Activated naive CD8-positive, alpha-beta T cell treated with anti-CD3 and anti-CD28 coated beads, Interleukin-2, amount 10 ng/mL, durations not matched to agents 7 days and 5 days (primary cell): ENCODE results near the gene EXOC4. TPM values are rescaled to one million over a fixed set of nuclear protein-coding genes. Genes with fewer than 3 reads are reported as not detected.

Experiments used
- ATAC-seq: fragments of 150-1000 bp; cut with Tn5 transposase; one replicate; pipeline ENCODE4 v1.10.0; 2021; ENCODE audit warnings: low read depth, moderate library complexity
- POLR2A ChIA-PET: fragments of 350-600 bp; sonication (Branson Sonifier 250); formaldehyde crosslinking; loops from one replicate; lab custom pipeline; 2021; ENCODE audit warnings: antibody characterized with exemption; lab: Charles Lee
- DNase-seq: peaks from one replicate; pipeline ENCODE4 v3.0.0; 2021
- H3K27ac Mint-ChIP-seq: one replicate; pipeline ENCODE4 v1.8.0; 2022; ENCODE audit warnings: mild to moderate bottlenecking, mixed read lengths
- H3K27me3 Mint-ChIP-seq: one replicate; pipeline ENCODE4 v1.8.0; 2022; ENCODE audit warnings: mild to moderate bottlenecking, moderate library complexity, mixed read lengths
- H3K36me3 Mint-ChIP-seq: one replicate; pipeline ENCODE4 v1.8.0; 2021; ENCODE audit warnings: mild to moderate bottlenecking, mixed read lengths
- H3K4me1 Mint-ChIP-seq: one replicate; pipeline ENCODE4 v1.8.0; 2021; ENCODE audit warnings: mixed read lengths
- H3K4me3 Mint-ChIP-seq: one replicate; pipeline ENCODE4 v1.8.0; 2022; ENCODE audit warnings: mild to moderate bottlenecking, moderate library complexity, mixed read lengths
- H3K9me3 Mint-ChIP-seq: one replicate; pipeline ENCODE4 v1.8.0; 2021; ENCODE audit warnings: mixed read lengths
- total RNA-seq, 2 experiments: library from RNA; stranded (reverse); gene quantifications; one replicate each; pipeline ENCODE4 v1.2.3, GENCODE V29; 2021

The EXOC4 gene
- total RNA-seq, 2 experiments from 2014 or later, result 73.1 to 73.7 TPM

DNA sequence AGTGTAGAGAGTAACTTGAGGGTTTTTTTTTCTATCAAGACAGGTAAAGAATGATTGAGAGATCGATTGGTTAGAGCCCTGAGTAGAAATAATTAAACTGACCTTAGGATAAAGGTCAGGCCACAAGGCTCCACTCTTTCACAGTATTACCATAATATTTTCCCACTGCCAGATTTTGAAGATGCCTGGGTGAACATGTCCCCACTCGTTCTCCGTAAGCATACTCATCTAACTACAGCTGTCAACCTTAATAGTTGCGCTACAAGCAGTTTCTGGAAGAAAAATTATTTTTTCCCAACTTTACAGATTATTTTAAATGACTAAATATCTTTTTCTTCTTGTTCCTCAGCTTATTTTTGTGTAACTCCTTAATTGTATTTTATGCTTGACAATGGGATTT lies 671.1 kb downstream of the EXOC4 start:
- POLR2A ChIA-PET, result no interaction called here
- no peaks in the 10 kb centered on the region for H3K27me3 Mint-ChIP-seq
- H3K9me3 Mint-ChIP-seq, result peaks cover 13% of the 10 kb centered on the region
- no peak for ATAC-seq
- H3K27ac Mint-ChIP-seq, result no peak overlapping the region
- H3K4me1 Mint-ChIP-seq, result no peaks in the 10 kb centered on the region
- H3K4me3 Mint-ChIP-seq, result no peak overlapping the region
- DNase-seq, result no peak
- peaks cover 25% of the 10 kb centered on the region for H3K36me3 Mint-ChIP-seq

DNA sequence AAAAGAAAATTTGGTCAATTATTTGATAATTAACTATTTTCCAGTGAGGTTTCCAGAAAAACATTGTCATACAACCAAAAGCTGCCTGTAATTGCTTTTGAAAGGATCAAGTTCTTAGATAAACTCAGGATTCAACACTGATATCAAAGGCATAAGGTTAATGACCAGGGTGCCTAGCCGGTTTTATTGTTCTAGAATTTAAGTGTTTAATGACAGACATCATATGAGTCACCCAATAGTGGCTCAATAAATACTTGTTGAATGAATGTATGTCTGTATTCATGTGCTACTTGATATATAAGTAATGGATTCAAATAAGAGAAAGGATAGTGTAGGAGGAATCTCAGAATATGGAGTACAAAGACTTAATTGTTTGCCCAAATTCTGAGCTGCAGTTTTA lies 678.2 kb downstream of the EXOC4 start:
- Mint-ChIP-seq H3K9me3 (no peaks in the 10 kb centered on the region), H3K27me3 (no peaks in the 10 kb centered on the region), H3K4me1 (no peaks in the 10 kb centered on the region), H3K36me3 (peaks cover 2% of the 10 kb centered on the region), H3K27ac (no peak overlapping the region), H3K4me3 (no peak overlapping the region)
- POLR2A ChIA-PET, result no interaction called here
- ATAC-seq, result no peak
- DNase-seq, result no peak

DNA sequence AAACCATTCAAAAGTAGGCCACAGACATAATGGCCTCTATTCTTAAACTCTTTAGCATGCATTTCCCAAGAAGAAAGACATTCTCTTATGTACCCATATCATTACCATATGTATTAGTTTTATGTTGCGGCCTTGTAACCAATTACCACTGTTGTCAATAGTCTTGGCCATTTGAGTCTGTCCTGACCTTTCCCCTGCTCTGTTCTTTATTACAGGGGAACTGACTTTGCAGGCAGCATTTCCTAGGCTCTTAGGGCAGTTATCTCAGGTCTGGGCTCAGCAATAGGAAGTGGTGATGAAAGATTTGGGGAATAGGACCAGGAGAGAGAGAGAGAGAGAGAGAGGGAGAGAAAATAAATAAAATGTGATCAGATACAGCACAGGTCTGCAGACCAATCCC lies 679.7 kb downstream of the EXOC4 start:
- Mint-ChIP-seq H3K27ac (no peak overlapping the region), H3K27me3 (no peaks in the 10 kb centered on the region), H3K9me3 (no peaks in the 10 kb centered on the region), H3K4me3 (no peak overlapping the region), H3K36me3 (peaks cover 2% of the 10 kb centered on the region), H3K4me1 (no peaks in the 10 kb centered on the region)
- ATAC-seq (no peak), DNase-seq (no peak)
- POLR2A ChIA-PET, result no interaction called here

DNA sequence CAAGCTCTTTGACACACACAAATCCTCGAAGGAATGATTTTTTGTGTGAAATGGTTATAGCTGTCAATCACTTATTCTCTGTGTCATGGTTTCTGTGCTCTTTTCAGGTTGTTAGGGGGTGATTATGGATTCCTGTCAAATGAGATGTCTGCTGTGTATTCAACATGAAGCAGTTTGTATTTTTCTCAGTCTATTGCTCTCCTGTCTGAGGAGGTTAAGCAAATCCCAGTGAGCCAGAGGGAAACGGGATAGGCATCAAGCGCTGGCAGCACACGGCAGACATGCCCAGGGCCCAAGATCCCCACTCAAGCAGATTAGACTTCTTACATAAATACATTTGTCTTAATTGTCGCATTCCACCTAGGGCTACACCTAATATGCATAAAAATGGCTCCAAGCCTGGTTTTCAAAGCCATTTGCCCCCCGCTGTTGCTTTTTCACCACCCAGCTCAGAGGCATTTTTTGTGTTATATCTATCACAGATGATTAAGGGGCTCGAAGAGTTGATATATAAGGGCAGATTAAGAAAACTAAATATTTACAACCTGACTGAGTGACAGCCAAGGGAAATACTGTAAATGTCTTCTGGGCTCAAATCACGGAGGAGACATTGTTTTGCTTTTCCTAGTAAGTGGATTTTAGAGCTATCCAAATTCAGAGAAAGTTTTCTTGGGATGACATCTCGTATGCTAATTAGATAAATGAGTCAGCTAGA lies 681.5 kb downstream of the EXOC4 start:
- no peak overlapping the region for H3K4me3 Mint-ChIP-seq

DNA sequence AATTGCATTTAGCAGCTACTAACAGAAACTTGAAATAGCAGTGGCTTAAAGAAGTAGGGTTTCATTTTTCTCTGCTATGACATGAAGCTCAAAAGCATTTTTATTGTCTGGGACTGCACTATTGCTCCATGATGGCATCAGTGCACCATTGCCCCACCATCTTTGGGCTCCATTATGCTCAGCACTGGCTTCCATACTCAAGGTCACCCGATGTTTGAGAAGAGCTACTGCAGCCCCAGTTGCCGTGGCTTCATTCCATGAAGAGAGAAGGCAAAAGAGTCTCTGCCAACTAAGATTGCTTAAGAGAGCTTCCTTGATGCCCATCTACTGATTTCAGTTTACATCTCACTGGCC lies 682.1 kb downstream of the EXOC4 start:
- no peaks in the 10 kb centered on the region for H3K4me1 Mint-ChIP-seq
- H3K36me3 Mint-ChIP-seq, result peaks cover 7% of the 10 kb centered on the region
- H3K9me3 Mint-ChIP-seq, result no peaks in the 10 kb centered on the region
- POLR2A ChIA-PET, result no interaction called here
- no peak for ATAC-seq
- DNase-seq, result no peak
- H3K27me3 Mint-ChIP-seq, result no peaks in the 10 kb centered on the region
- H3K27ac Mint-ChIP-seq, result no peak overlapping the region
- H3K4me3 Mint-ChIP-seq, result no peak overlapping the region

More for the DNA sequence above, 681.5 kb downstream of the EXOC4 start:
- no peaks in the 10 kb centered on the region for H3K9me3 Mint-ChIP-seq
- H3K27me3 Mint-ChIP-seq, result no peaks in the 10 kb centered on the region
- no peak overlapping the region for H3K27ac Mint-ChIP-seq
- ATAC-seq (no peak), DNase-seq (no peak)
- peaks cover 6% of the 10 kb centered on the region for H3K36me3 Mint-ChIP-seq
- POLR2A ChIA-PET, result no interaction called here
- H3K4me1 Mint-ChIP-seq, result no peaks in the 10 kb centered on the region

DNA sequence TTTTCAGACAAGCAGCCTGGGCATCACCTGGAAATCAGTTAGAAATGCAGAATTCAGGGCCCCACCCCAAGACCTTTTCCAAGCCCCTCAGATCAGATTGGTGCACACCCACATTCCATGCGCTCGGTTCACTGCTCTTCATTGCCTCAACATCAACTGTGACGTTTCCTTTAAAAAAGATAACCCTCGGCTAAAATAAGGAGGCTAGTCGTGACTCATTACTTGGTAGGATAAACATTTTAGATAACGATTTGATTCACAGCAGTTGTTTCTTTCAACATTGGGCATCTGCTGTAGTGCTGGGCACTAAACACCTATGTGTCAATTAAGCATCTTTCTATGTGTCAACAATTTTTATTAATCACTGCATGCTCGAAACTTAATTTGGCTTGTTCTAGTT lies 683.2 kb downstream of the EXOC4 start:
- DNase-seq (no peak), ATAC-seq (no peak)
- Mint-ChIP-seq H3K4me1 (no peaks in the 10 kb centered on the region), H3K4me3 (no peak overlapping the region), H3K27ac (no peak overlapping the region), H3K27me3 (no peaks in the 10 kb centered on the region), H3K9me3 (no peaks in the 10 kb centered on the region), H3K36me3 (peaks cover 7% of the 10 kb centered on the region)
- POLR2A ChIA-PET, result no interaction called here

DNA sequence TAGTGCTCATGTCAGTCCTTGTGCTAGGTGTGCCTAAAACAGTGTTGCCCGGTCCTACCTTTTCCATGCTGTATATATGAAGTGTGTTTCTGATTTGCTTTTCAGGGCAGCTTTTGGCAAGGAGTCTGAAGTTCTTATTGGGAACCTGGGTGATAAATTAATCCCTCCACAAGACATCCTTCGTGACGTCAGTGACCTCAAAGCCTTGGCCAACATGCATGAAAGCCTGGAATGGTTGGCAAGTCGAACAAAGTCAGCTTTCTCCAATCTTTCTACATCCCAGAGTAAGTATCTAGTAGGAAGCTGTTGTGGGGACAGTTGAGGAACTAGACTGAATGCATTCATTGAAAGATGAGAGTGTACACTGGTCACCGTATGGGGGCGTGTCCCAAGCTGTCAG lies 684.9 kb downstream of the EXOC4 start:
- POLR2A ChIA-PET, result no interaction called here
- H3K4me3 Mint-ChIP-seq, result no peak overlapping the region
- H3K9me3 Mint-ChIP-seq, result no peaks in the 10 kb centered on the region
- peaks cover 9% of the 10 kb centered on the region for H3K36me3 Mint-ChIP-seq
- no peak overlapping the region for H3K27ac Mint-ChIP-seq
- no peak for DNase-seq
- H3K4me1 Mint-ChIP-seq, result no peaks in the 10 kb centered on the region
- no peaks in the 10 kb centered on the region for H3K27me3 Mint-ChIP-seq
- no peak for ATAC-seq

DNA sequence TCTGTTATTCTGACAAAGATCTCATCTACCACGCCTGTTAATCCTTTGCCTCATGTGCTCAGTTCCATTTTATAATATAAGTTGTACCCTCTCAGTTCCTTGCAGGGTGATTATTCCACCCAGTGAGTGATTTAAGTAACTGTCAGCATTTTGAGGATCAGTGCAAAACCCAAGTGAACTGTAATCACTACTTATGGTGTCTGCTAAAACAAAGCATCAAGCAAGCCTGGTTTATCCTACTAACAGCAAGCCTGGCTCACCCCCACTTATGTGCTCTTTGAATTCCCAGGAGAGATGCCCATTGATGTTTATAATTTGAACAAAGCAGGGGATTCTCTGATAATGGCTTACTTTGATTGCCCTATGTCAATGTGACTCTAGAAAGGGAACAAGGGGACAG lies 687.5 kb downstream of the EXOC4 start:
- no peak for DNase-seq
- no peak overlapping the region for H3K27ac Mint-ChIP-seq
- no peaks in the 10 kb centered on the region for H3K9me3 Mint-ChIP-seq
- ATAC-seq, result no peak
- H3K4me1 Mint-ChIP-seq, result no peaks in the 10 kb centered on the region
- H3K4me3 Mint-ChIP-seq, result no peak overlapping the region
- POLR2A ChIA-PET, result no interaction called here
- peaks cover 10% of the 10 kb centered on the region for H3K36me3 Mint-ChIP-seq
- H3K27me3 Mint-ChIP-seq, result no peaks in the 10 kb centered on the region

DNA sequence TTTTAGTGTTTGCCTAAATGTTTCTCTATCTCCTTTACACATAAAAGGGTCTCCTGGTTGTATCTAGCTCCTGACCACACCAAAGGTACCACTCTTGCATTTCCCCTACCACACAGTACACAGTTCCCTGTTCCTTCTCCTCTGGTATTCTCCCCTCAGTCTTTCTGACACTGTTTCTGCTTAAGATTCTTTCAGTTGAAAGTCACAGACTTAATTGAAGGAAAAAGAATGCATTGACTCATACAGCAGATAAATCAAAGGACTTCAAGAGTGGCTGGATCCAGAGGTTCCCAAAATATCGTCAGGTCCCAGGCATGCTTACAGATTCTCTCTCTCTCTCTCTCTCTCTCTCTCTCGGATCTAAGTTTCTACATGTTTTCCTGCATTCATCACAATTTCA lies 688.6 kb downstream of the EXOC4 start:
- ATAC-seq (no peak), DNase-seq (no peak)
- Mint-ChIP-seq H3K4me3 (no peak overlapping the region), H3K27me3 (no peaks in the 10 kb centered on the region), H3K4me1 (no peaks in the 10 kb centered on the region), H3K36me3 (peaks cover 13% of the 10 kb centered on the region), H3K9me3 (no peaks in the 10 kb centered on the region), H3K27ac (no peak overlapping the region)
- POLR2A ChIA-PET, result no interaction called here

DNA sequence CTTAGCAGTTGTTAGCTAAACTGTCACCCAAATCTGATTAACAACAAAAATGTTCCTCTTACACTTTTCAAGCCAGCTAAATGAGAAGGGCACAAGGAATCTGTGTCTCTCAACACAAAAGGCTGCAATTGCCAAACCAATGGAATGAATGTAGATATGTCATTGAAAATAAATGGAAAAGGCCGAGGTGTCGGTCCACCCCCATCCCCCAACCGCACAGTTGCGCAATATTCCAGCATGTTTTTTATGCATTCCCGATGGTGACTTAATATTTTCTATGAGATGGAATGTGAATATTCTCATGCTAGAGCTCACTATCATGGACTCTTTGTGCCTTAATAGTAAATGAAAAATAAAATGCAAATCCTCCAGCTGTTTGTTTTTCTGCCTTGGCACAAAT lies 692.6 kb downstream of the EXOC4 start:
- Mint-ChIP-seq H3K36me3 (peaks cover 7% of the 10 kb centered on the region), H3K4me3 (no peak overlapping the region), H3K9me3 (no peaks in the 10 kb centered on the region), H3K27ac (no peak overlapping the region), H3K4me1 (no peaks in the 10 kb centered on the region), H3K27me3 (no peaks in the 10 kb centered on the region)
- ATAC-seq (no peak), DNase-seq (no peak)
- POLR2A ChIA-PET, result no interaction called here

DNA sequence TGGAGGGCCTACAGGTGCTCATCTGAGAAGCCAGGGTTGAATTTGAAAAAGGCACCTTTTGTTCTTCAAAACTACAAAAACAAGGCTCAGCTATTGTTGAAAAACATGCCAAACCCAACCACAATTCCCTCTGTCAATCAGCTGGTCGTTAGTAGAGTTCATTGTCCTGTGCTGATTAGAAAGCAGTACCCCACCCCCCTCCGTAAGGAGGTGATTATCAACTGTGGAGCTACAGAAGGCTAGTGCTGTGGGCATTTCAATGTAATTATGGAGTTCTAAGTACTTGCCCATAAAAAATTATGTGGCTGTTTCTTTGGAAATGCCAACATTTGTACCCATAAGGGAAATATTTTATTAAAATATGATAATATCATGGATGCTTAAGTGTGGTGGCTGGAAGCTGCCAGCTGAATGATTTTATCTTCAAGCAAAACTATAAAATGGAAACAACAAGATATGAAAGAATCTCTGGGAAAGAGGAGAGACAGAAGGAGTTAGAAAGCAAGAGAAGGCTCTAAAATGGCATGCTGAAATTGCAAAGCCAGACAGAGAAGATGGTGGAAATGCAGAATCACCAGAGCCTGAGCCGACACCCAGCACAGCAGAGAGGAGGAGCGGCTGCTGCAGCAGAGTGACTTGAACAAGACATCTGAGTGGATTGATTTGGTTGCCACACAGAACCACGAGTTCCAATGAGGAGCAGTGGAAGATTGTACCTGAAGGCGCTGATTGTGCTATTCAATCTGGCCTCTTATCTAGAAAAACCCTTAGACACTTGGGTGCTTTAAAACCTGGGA lies 694.8 kb downstream of the EXOC4 start:
- Mint-ChIP-seq H3K36me3 (peaks cover 11% of the 10 kb centered on the region), H3K4me3 (no peak overlapping the region), H3K4me1 (no peaks in the 10 kb centered on the region), H3K9me3 (peaks cover 2% of the 10 kb centered on the region), H3K27me3 (no peaks in the 10 kb centered on the region), H3K27ac (no peak overlapping the region)
- no peak for ATAC-seq
- DNase-seq, result no peak
- POLR2A ChIA-PET, result interaction anchor here (0.5 kb wide), 1 partner anchor 1605 kb away, joined by 3 read pairs; no protein-coding TSS in a partner anchor

DNA sequence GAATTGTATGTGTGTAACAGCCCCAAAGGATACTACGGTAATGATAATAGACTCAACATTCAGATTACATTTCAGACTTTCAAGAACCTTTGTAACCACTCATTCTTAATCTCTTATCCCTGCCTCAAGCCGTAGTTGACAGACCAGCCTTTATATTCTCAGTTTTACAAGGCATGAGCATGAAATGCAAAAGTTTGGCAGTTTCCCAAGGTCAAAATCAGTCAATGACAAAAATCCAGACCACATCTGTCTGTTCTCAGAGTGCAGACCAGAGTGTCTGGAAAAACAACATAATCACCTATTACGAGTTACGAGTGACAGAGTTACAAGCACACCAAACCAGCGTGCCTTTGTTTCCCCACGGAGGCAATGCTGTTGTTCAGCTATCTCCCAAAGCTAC lies 695.7 kb downstream of the EXOC4 start:
- H3K9me3 Mint-ChIP-seq, result peaks cover 3% of the 10 kb centered on the region
- no peaks in the 10 kb centered on the region for H3K4me1 Mint-ChIP-seq
- peaks cover 11% of the 10 kb centered on the region for H3K36me3 Mint-ChIP-seq
- no peak overlapping the region for H3K27ac Mint-ChIP-seq
- DNase-seq, result no peak
- no peak overlapping the region for H3K4me3 Mint-ChIP-seq
- POLR2A ChIA-PET, result no interaction called here
- ATAC-seq, result no peak
- H3K27me3 Mint-ChIP-seq, result no peaks in the 10 kb centered on the region

DNA sequence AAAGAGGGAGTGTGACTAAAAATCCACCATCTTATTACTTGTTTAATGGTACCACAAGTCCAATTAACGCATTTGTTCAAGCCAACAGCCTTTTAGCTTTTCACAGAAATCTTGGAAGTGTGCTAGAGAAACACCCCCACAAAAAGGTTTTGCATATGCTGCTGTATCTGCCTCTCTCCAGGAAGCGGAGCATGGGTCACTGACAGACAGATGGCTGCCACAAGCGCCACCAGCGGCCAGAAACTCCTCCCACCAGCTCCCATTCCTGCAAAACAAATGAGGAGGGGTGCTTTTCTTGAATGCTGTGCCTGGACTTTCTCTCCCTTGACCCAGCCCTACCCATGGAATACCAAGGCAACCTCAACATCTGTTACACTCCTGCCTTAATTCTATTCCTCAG lies 698.0 kb downstream of the EXOC4 start:
- ATAC-seq (no peak), DNase-seq (no peak)
- Mint-ChIP-seq H3K36me3 (peaks cover 9% of the 10 kb centered on the region), H3K4me1 (no peaks in the 10 kb centered on the region), H3K27me3 (no peaks in the 10 kb centered on the region), H3K9me3 (peaks cover 8% of the 10 kb centered on the region), H3K4me3 (no peak overlapping the region), H3K27ac (no peak overlapping the region)
- POLR2A ChIA-PET, result no interaction called here

DNA sequence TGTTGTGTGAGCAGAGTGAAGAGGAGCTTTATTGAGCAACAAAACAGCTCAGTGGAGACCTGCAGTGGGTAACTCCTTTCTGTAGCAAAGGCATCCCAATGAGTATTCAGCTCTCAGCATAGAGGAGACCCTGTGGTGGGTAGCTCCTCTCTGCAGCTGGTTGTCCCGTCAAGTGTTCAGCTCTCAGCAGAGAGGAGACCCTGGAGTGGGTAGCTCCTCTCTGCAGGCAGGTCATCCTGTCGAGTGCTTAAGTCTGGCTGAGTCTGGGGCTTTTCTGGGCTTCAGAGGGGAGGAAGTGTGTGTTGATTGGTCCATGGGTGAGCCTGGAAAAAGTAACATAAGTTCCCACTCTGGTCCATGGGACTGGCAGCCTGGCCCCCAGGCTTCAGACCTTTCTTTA lies 702.3 kb downstream of the EXOC4 start:
- H3K27ac Mint-ChIP-seq, result no peak overlapping the region
- peaks cover 9% of the 10 kb centered on the region for H3K36me3 Mint-ChIP-seq
- H3K27me3 Mint-ChIP-seq, result no peaks in the 10 kb centered on the region
- POLR2A ChIA-PET, result no interaction called here
- DNase-seq (no peak), ATAC-seq (no peak)
- H3K4me3 Mint-ChIP-seq, result no peak overlapping the region
- H3K4me1 Mint-ChIP-seq, result peaks cover 6% of the 10 kb centered on the region
- H3K9me3 Mint-ChIP-seq, result peaks cover 8% of the 10 kb centered on the region
